GM21619 (cell line): ENCODE measurements around the gene RBM19.

ENCODE experiments used
- ATAC-seq: cut with Tn5 transposase; IDR thresholded peaks from one replicate; pipeline ENCODE4 v1.9.1; 2021; ENCODE audit not compliant: unreplicated experiment

The RBM19 gene

GRCh38 chr12:113959096-113959495 lies 7.0 kb downstream of the RBM19 start:
- no peak for ATAC-seq

GRCh38 chr12:113958108-113958507 lies 8.0 kb downstream of the RBM19 start:
- ATAC-seq = no peak

GRCh38 chr12:113957627-113958026 lies 8.5 kb downstream of the RBM19 start:
- ATAC-seq = no peak

GRCh38 chr12:113955109-113955970 lies 10.8 kb downstream of the RBM19 start:
- ATAC-seq = no peak

GRCh38 chr12:113954547-113954946 lies 11.6 kb downstream of the RBM19 start:
- ATAC-seq = no peak

- ATAC-seq = no peak
Observed at GRCh38 chr12:113950873-113951272, 15.3 kb downstream of the RBM19 start.

GRCh38 chr12:113949321-113950305 lies 16.5 kb downstream of the RBM19 start:
- no peak for ATAC-seq

- ATAC-seq = no peak
Observed at GRCh38 chr12:113948151-113948914, 17.8 kb downstream of the RBM19 start.

- ATAC-seq = no peak
Observed at GRCh38 chr12:113946175-113946574, 19.9 kb downstream of the RBM19 start.

GRCh38 chr12:113945174-113946173 lies 20.7 kb downstream of the RBM19 start:
- ATAC-seq = no peak

GRCh38 chr12:113942209-113942608 lies 23.9 kb downstream of the RBM19 start:
- ATAC-seq = no peak

GRCh38 chr12:113941208-113941486 lies 25.0 kb downstream of the RBM19 start:
- no peak for ATAC-seq

- ATAC-seq = no peak
Observed at GRCh38 chr12:113940357-113941207, 25.5 kb downstream of the RBM19 start.

- no peak for ATAC-seq
Observed at GRCh38 chr12:113939867-113940266, 26.3 kb downstream of the RBM19 start.

- no peak for ATAC-seq
Observed at GRCh38 chr12:113938471-113938870, 27.7 kb downstream of the RBM19 start.

- ATAC-seq = no peak
Observed at GRCh38 chr12:113936460-113936859, 29.7 kb downstream of the RBM19 start.

- ATAC-seq = no peak
Observed at GRCh38 chr12:113935459-113935858, 30.7 kb downstream of the RBM19 start.

GRCh38 chr12:113934946-113935345 lies 31.2 kb downstream of the RBM19 start:
- no peak for ATAC-seq
